ENCODE results near the gene KXD1.
"Not testable (repeated sequence)": the region's sequence is repeated elsewhere in the genome, so short reads cannot be mapped to it uniquely, and the experiment has no call there.

Gene KXD1

GRCh38 chr19:18580311-18580710, 22.6 kb downstream of the KXD1 start:
- no peak for DNase-seq (ENCODE audit: low read depth)

GRCh38 chr19:18586306-18586705, 28.6 kb downstream of the KXD1 start:
- no peak for DNase-seq (ENCODE audit: low read depth)

GRCh38 chr19:18587561-18587960, 29.9 kb downstream of the KXD1 start:
- DNase-seq (ENCODE audit: low read depth): no peak

GRCh38 chr19:18587962-18588610, 30.4 kb downstream of the KXD1 start:
- DNase-seq (ENCODE audit: low read depth): no peak

GRCh38 chr19:18588611-18589379, 31.1 kb downstream of the KXD1 start, which contains the start of gene REX1BD:
REX1BD (plus strand) TSS chr19:18588798; CDS start chr19:18588802, 4 bp downstream.
- DNase-seq (ENCODE audit: low read depth): peak; percentile 72

- peak; percentile 29 for DNase-seq (ENCODE audit: low read depth)
Observed at GRCh38 chr19:18589380-18590272, 32.0 kb downstream of the KXD1 start.

- peak; percentile 91 for DNase-seq (ENCODE audit: low read depth)
Observed at GRCh38 chr19:18590273-18591272, 32.9 kb downstream of the KXD1 start.

GRCh38 chr19:18591735-18592385, 34.2 kb downstream of the KXD1 start:
- peak; percentile 92 for DNase-seq (ENCODE audit: low read depth)

GRCh38 chr19:18592732-18593131, 35.1 kb downstream of the KXD1 start:
- not testable (repeated sequence) for DNase-seq (ENCODE audit: low read depth)

GRCh38 chr19:18593367-18594095, 35.9 kb downstream of the KXD1 start:
- DNase-seq (ENCODE audit: low read depth): no peak

GRCh38 chr19:18594096-18594823, 36.6 kb downstream of the KXD1 start:
- DNase-seq (ENCODE audit: low read depth): peak; percentile 49

- DNase-seq (ENCODE audit: low read depth): no peak
Observed at GRCh38 chr19:18594824-18595373, 37.2 kb downstream of the KXD1 start.

- no peak for DNase-seq (ENCODE audit: low read depth)
Observed at GRCh38 chr19:18595475-18595874, 37.8 kb downstream of the KXD1 start.

- no peak for DNase-seq (ENCODE audit: low read depth)
Observed at GRCh38 chr19:18596752-18597157, 39.1 kb downstream of the KXD1 start.

- DNase-seq (ENCODE audit: low read depth): no peak
Observed at GRCh38 chr19:18597809-18598660, 40.4 kb downstream of the KXD1 start.

GRCh38 chr19:18599485-18599884, 41.8 kb downstream of the KXD1 start:
- DNase-seq (ENCODE audit: low read depth): no peak

- not testable (repeated sequence) for DNase-seq (ENCODE audit: low read depth)
Observed at GRCh38 chr19:18600692-18601397, 43.2 kb downstream of the KXD1 start.
